Activated gamma-delta T cell treated with Interleukin-2 at 50 U/mL for 16 hours (primary cell): Measurements from ENCODE around the gene DUSP15.
"Not testable (repeated sequence)": the region's sequence is repeated elsewhere in the genome, so short reads cannot be mapped to it uniquely, and the experiment has no call there.

ENCODE experiments used
- DNase-seq: peaks from one replicate; pipeline ENCODE4 v3.0.0-alpha.2; 2020

Gene DUSP15

DNA sequence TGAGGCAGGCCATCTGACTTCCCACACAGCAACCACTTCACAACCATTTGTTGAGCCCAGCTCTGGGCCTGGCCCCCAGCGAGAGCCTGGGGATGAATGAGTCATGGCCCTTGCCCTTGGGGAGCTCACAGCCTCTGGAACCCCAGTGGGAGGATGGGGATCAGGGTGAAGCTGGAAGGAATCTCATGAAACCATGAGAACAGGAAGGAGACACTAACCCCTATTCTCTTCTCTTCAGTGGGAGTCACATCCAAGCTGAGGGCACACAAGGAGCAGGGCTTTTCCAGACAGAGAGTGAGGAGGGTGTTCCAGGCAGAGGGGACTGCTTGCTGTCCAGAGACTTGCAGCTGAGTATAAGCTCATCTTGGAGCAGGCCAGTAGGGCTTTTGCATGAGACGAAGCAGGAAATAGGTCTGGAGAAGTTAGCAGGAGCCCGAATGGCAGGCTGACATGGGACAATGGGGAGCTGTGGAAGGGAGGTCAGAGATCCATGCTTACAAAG lies 32.4 kb downstream of the DUSP15 start:
- no peak for DNase-seq

DNA sequence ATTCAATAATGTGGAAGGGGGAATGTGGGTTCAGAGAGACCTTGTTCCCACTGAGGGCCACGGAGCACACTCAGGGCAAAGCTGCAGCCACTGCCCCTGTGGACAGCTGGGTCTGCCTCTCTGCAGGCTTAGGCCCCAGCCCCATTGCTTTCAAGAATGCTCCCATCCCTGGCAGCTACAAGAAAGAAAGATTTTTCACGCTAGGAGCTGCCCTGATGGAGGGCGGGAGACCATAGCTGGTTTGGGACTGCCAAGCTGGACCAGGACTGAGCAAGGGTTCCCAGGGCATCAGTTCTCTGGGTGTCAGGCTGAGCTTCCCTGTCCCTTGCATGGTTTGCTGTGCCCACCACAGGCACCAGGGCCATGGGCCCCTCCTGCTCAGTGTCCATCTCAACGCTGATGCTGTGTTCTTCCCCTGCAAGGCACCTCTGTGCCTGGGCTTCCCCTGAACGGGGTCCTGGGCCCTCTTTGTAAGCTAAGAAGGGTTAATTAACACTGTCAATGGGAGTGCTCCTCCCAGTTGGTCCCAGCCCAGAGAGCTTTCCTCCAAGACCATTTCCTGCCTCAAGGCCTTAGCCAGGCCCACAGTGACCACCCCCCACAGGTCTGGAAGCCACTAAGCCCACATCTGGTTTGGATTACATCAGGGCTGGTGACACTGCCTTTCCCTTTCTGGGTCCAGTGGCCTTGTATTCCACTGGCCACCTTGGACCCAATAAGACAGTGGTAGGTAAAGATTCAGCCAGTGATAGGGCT lies 33.3 kb downstream of the DUSP15 start:
- DNase-seq: no peak

GRCh38 chr20:31835977-31836852 lies 34.1 kb downstream of the DUSP15 start:
- peak; percentile 23 for DNase-seq

DNA sequence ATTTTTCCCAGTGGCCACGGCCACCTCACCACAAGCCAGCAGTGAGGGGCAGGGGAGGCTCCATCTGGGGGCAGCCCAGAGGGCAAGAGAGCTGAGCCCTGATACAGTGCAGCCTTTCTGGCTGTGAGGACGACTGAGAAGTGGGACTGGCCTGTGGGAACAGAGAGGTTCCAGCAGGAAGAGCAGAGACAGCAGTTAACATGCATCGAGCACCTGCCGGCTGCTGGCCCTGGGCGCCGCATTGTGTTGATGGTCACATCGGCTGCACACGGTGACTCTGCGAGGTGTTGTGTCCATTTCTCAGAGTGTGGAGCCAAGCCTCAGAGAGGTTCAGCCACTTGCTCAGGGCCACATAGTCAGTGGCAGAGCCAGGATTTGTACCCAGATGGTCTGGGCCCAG lies 34.8 kb downstream of the DUSP15 start:
- DNase-seq: no peak

DNA sequence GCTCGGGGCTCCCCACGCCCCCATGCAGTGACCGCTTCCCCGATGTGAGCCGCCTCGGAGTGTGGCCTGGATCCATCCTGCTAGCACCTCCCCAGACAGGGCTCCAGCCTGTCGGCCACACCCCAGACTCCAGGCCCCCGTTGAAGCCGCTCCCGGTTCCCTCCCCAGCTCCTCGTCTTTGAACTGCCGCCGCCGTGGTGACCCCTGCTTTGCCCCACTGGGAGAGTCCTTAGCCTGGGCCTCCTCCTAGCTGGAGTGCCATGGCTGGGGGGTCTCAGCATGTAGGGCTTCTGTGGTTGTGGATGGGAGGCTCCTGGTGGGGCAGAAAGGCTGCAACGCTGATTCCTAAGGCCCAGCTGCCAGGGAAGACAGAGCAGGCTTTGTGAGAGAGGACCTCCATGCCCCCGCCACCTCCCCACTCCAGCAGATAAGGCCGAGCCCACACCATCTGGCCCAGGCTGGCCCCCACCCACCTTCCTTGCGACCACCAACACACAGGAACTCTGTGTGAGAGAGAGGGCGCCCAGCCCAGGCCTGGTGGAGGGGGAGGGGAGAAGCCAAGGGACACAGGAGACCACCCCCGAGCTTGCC lies 36.3 kb downstream of the DUSP15 start:
- DNase-seq: no peak

- peak; percentile 60 for DNase-seq
Observed at GRCh38 chr20:31833130-31833930, 37.0 kb downstream of the DUSP15 start.

DNA sequence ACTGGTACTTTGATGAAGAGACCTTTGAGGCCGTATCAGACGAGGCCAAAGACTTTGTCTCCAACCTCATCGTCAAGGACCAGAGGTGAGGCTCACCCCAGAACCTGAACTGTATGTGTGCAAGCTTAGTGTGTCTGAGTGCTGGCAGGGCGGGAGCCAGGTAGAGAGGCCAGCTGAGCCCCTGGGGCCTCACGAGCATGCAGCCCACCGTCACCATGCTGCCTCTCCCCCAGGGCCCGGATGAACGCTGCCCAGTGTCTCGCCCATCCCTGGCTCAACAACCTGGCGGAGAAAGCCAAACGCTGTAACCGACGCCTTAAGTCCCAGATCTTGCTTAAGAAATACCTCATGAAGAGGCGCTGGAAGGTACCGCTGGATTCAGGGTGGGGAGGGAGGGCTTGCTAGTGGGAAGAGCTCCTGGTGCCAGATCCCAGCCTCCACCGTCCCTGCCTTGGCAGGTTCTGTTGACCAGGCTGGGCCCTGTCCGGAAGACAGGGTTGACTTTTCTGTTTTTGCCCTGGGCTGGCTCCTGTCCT lies 38.5 kb downstream of the DUSP15 start:
- no peak for DNase-seq

DNA sequence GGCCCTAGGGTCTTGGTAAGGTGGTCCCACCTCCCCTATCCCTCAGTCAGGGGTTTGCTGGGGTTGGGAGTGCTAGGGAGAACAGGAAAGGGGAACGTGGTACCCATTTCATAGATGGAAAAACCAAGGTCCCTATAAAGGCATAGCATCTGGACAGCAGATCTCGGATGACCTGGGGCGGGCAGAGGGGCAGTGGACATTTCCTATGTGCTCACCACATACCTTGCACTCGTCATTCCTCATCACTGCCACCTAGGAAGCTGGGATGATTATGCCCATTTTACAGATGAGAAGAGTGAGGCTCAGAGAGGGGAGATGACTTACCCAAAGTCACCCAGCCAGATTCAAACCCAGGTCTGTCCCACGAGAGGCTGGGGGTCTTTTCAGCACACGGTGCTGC lies 39.1 kb downstream of the DUSP15 start:
- no peak for DNase-seq

GRCh38 chr20:31830406-31830981 lies 39.8 kb downstream of the DUSP15 start:
- no peak for DNase-seq

DNA sequence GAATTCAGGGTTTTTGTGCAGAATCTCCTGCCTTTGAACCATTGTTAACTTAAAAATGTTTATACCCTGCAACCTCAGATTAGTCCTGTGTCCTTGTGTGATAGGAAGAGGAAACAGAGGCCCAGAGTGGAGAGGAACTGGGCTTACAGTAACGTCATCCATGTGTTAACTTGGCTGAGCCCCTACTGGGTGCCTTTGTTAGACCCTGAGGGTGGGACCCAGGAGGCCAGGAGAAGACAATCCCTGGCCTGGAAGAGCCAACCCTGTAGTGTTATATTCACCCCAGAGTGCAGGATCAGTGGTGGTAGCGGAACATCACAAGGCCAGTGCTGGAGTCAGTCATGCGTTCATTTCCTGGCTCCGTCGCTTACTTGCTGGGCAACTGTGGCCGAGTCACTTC lies 40.6 kb downstream of the DUSP15 start:
- no peak for DNase-seq

DNA sequence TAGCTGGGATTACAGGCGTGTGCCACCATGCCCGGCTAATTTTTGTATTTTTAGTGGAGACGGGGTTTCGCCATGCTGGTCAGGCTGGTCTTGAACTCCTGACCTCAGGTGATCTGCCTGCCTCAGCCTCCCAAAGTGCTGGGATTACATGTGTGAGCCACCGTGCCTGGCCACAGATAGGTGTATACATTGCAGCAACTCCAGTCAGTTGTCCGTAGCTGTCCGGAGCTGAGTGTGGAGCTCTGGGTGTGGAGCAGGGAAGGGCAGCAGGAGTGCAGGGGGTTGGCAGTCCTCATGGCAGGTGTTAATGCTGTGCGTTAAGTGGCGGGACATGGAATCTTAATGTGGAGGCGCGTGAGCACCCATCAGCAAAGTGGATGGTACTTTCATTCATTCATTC lies 42.3 kb downstream of the DUSP15 start:
- not testable (repeated sequence) for DNase-seq

DNA sequence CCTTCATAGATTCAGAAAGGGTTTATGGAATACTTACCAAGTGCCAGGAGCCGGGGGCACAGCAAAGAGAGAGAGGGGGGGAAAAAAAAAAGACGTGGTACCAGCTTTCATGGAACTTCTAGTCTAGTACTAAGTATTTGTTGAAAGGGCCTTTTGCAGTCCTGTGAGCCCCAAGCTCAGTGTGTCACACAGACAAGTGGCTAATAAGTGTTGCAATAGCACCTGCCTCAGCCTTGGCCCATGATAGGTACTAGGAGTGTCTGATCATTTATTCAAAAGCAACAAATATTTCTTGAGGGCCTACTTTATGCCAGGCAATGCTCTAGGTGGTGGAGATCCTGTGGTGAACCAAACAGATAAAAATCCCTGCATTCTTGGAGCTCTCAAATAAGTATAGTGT lies 43.3 kb downstream of the DUSP15 start:
- no peak for DNase-seq

DNA sequence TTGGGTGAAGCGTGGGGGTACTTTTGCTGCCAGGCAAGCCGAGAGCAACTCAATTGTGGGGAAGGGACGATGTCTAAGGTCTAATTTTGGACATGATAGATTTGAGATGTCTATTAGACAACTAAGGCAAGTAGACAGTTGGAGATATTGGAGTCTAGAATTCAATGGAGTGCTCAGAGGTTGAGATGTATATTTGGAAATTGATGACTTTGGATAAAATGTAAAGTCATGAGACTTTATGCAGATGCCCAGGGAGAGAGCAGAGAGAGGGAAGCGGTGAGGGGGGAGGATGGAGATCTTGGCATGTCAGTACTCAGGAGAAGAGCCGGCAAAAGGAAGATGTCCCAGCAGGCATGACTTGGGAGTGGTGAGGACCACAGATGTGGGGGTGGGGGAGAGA lies 44.3 kb downstream of the DUSP15 start:
- no peak for DNase-seq

DNA sequence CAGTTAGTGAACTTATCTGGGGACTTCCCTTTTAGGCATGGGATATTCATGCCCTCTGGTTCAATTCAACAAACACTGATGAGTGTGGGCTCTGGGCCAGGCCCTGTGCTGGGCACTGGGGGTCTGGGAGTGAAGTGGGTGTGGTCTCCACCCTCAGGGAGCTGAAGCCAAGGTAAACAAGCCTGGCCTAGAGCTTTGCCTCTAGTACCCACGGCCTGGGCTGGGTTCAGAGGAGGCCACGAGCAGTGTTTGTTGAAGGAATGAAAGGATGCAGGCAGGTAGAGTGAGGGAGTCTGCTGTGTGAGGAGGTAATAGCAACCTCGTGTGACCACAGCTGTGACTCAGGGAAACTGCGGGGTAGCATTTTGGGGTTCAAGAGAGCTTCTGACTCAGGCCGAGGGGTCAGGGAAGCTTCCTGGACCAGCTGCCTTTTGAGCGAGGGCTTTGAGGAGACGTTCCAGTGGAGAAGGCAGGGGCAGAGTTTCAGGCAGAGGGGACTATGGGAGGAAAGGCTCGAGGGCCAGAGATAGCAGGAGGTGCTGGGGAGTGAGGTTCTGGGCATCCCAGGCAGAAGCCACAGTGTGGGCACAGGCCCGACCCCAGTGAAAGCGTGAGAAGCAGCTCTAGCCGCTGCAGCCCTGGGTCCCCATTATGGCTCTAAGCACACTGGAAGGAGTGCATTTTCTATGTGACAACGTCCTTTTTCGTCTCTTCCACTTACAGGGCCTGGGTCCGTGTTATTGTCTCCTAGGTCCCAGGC lies 45.6 kb downstream of the DUSP15 start:
- no peak for DNase-seq

- no peak for DNase-seq
Observed at GRCh38 chr20:31824125-31824485, 46.2 kb downstream of the DUSP15 start.

DNA sequence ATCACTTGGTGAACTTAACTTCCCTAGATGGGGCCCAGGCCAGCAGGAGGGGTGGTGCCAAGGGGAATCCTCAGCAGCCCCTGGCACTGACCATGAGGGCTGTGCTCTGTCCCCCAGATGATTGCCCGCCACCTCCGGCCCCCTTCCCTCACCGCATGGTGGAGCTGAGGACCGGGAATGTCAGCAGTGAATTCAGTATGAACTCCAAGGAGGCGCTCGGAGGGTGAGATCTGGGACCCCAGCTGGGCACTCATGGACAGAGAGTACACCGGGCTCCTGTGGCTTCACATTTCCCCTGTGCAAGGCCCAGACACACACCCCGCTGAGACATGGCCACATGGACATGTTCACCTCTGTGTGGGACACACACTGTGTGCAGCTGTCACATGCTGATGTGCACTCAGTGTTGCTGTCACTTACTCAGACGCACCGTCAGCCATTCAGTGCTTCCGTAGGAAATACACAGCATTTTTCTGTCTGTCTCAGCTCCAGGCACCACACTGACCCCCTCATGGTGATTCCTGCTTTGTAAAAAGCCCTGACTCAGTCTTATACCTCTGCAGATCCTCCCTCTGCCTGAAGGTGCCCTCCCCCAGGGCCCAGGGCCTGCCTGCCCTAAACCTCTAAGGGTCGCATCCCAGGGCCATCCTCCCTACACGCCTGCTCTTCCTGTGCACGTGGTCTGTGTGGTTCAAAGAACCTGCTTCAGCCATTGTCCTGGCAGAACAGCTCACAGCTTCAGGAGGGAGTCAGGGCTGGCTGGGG lies 46.8 kb downstream of the DUSP15 start:
- DNase-seq: no peak

DNA sequence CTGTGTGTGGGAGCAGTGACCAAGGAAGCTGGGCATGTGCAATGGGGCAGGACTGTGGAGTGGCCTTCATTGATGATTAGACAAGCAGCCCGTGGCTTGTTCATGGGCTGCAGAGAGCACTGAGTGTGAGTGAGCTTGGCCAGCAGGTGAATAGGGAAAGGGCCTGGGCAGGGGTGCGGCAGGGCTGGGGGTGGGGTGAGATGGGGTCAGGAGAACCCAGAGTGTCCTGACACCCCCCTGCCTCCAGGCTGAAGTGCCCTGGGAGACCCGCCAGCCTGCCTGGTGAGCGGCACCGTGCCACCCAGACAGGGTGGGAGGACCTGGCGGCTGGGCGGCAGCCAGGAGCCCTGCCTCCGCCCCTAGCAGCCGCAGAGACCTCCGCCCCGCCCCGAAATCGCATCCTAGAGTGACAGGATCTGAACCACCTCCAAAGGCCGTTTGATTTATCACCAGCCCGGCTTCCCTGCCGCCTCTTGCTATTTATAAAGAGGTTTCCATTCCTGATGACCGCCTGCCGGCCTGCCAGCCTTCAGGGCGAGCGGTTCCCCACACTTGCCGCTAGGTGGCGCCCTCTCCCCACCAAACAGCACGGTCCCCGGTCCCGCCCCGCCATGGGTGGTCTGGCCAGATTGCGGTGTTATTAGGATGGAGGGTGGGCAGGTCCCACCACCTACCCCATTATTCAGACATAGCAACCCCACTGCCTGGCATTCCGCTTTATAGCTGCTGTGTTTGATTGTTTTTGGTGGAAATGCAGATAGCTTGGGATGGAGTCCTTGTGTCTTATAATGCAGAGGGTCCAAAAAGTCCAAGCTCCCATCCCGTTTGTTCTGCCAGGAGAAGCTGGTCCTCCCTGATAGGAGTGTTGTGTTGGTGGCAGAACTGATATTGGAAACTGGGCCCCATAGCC lies 47.7 kb downstream of the DUSP15 start:
- DNase-seq: peak; percentile 79

DNA sequence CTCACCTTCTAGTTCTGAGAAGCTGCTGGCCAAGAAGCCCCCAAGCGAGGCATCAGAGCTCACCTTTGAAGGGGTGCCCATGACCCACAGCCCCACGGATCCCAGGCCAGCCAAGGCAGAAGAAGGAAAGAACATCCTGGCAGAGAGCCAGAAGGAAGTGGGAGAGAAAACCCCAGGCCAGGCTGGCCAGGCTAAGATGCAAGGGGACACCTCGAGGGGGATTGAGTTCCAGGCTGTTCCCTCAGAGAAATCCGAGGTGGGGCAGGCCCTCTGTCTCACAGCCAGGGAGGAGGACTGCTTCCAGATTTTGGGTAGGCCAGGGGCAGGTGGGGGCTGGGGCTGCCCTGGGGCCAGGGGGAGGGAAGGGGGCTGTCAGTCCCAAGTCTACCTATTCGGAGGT lies 48.9 kb downstream of the DUSP15 start:
- no peak for DNase-seq

GRCh38 chr20:31820228-31820627 lies 50.1 kb downstream of the DUSP15 start:
- DNase-seq: no peak
